Measurements from ENCODE around the gene DAAM2. TPM values are rescaled to one million over a fixed set of nuclear protein-coding genes. Genes with fewer than 3 reads are reported as not detected.

The DAAM2 gene
- total RNA-seq, 4 donors from 2014 or later, result 36.5 to 154 (median 54.1) TPM

DNA sequence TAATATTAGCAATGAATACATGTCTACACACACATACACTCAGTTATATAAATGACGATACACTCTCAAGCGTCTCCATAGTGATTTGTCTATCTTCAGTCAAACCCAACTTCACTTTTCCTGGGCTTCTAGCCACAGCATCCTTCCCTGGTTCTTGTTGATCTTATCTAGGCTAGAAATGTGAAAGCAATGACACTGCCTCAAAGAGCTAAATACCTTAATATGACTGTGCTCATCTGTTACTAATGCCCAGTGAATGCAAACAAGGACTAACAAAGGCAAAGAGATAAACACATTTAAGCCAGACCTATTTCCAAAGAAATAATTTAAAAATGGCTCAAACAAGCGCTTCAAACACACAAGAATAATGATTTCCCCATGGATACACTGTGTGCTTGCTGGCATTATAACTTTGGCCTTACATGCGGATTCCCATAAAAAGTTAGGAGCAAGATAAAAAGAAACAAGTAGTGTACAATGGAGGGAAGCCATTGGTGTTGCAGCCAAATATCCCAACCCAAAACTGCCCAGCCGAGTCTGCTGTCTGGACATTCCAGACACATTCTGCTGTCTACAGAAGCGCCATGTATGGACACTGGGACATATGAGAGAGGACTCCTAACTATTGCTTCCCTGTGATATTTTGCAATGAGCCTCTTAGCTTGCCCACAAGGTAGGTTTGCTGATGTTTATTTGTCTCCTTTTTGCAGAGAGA lies 19.5 kb upstream of the DAAM2 start:
- TF ChIP-seq, protein P1, sequence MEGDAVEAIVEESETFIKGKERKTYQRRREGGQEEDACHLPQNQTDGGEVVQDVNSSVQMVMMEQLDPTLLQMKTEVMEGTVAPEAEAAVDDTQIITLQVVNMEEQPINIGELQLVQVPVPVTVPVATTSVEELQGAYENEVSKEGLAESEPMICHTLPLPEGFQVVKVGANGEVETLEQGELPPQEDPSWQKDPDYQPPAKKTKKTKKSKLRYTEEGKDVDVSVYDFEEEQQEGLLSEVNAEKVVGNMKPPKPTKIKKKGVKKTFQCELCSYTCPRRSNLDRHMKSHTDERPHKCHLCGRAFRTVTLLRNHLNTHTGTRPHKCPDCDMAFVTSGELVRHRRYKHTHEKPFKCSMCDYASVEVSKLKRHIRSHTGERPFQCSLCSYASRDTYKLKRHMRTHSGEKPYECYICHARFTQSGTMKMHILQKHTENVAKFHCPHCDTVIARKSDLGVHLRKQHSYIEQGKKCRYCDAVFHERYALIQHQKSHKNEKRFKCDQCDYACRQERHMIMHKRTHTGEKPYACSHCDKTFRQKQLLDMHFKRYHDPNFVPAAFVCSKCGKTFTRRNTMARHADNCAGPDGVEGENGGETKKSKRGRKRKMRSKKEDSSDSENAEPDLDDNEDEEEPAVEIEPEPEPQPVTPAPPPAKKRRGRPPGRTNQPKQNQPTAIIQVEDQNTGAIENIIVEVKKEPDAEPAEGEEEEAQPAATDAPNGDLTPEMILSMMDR (IDR thresholded peaks at IDR 0.05), result no peak
- DNase-seq (ENCODE audit: low spot score), result no peak
- ATAC-seq (ENCODE audit: low FRiP score), result no peak

DNA sequence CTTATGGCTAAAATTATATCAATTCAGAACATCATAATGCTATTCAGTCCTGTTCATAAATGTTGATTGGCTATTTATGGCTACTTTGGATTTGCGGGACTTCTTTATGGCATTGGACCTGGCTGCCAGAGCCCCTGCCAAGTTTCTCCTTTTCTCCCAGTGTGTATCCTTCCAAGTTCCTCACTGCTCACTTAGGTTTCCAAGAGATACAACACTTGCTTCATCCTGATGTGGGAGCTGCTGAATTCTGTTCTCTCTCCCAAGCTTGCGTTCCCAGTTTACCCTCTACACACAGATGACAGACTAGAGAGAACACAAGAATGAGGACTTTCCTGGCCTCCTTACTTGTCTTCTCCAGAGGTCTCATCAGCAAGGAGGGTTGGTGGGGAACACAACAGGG lies 18.4 kb upstream of the DAAM2 start:
- no peak for DNase-seq (ENCODE audit: low spot score)
- TF ChIP-seq, protein P1 (IDR thresholded peaks at IDR 0.05), result no peak
- no peak for ATAC-seq (ENCODE audit: low FRiP score)

DNA sequence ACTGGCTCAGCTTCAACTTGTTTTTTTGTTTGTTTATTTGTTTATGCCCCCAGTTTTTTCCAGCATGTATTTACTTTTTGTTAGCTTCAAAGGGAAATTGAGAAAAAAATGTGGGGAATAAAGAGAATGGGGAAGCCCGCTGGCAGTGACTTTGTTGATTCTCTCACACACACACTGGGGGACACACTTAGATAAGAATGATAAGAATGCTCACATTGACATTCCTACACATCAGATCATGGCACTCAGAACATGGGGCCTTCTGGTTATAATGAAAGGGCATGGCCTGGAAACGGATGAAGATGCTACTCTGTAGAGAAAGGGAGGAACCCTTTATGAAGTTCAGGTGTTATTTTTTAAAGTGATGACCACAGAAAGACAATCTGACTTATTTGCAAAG lies 15.6 kb upstream of the DAAM2 start:
- ATAC-seq (ENCODE audit: low FRiP score), result no peak
- TF ChIP-seq, protein P1 (IDR thresholded peaks at IDR 0.05), result no peak
- no peak for DNase-seq (ENCODE audit: low spot score)

DNA sequence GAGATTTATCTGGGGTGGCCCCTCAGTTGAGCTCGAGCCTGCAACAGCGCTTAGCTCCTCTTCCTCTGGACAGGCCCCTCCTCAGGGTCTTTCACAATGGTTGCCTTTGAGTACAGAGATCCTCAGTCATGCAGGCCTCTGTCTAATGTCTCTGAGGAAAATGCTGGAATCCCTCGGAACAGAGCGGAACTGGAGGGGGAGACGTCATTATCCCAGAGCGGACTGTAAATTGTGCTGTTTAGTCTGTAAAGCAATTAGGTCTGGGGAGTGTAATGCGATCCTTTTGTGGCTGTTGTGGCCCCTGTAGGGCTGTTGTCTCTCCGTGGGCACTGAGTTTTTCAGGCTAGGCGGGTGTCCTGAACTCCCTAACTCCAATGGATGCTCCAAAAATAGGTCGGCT lies 15.0 kb upstream of the DAAM2 start:
- TF ChIP-seq, protein P1 (IDR thresholded peaks at IDR 0.05), result no peak
- no peak for ATAC-seq (ENCODE audit: low FRiP score)
- no peak for DNase-seq (ENCODE audit: low spot score)

DNA sequence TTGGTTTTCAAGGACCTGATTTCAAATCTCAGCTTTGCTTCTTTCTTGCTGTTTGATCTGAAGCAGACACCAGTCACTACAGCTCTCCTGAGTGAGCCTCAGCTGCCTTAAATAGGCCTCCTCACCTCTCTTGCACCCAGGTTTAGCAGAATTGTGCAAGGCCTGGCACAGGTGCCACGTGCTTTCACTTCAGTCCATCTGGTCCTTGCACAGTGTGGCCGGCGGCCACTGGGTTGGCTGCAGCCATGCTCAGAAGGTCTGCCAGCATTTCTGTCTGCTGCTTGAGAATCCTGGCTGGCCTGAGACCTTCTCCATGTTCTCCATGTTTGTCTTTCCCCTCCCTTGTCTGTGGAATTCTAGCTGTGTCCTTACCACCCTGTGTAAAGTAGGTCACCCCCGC lies 14.5 kb upstream of the DAAM2 start:
- TF ChIP-seq, protein P1 (IDR thresholded peaks at IDR 0.05), result no peak
- no peak for DNase-seq (ENCODE audit: low spot score)
- ATAC-seq (ENCODE audit: low FRiP score), result no peak

DNA sequence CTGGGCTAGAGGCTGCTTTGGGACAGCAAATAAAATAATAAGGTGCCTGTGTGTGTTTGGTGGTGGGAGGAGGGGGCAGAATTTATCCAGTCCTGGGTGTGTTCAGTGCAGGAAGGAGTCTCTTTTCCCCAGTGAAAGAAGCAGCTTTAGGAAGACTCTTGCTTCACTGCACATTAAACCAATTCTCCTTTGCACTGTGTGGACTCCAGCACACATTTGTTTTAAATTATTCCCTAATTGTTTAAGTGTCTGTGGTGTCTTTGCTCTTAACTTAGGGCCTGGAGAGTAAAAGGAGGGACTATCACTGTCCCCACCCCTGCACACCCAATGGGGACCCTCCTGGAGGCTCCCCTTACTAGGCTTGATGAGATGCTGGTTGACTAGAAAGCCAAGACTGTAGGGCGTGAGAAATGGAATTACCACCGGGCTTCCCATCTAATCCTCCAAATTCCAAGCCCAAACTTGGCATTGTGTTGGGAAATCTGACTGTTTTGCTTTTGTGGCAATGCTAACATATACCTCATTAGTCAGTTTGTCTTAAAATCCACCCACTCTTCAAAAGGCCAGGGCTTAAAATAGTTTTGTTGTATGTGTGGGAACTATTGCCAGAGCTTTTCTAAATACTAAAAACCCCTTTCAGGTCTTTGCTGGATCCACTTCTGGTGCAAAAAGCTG lies 13.5 kb upstream of the DAAM2 start:
- TF ChIP-seq, protein P1 (IDR thresholded peaks at IDR 0.05), result no peak
- ATAC-seq (ENCODE audit: low FRiP score) (no peak), DNase-seq (ENCODE audit: low spot score) (no peak)

DNA sequence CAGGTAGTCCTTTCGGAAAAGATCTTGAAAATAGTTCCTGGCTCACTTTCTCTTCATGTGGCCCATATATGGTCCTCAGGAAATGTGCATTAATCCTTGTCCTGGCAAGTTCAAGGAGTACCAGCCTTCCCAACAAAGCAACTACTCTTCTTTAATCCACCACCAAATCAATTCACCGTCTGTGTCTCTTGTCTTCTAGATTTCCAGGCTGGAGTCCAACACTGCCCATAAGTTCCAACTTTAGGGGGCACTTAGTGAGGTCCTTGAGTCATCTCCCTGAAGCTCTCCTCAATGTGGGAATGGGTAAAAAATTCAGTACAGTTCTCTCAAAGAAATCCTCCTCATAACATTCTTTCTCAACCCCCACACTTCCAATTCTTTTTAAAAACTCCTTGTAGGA lies 6.9 kb upstream of the DAAM2 start:
- ATAC-seq (ENCODE audit: low FRiP score) (no peak), DNase-seq (ENCODE audit: low spot score) (no peak)

More for the DNA sequence above, 6.9 kb upstream of the DAAM2 start:
- TF ChIP-seq, protein P1 (IDR thresholded peaks at IDR 0.05), result no peak

Data from omental fat pad (tissue), 4 donors.